GM18526 (cell line): ENCODE measurements around the gene ADM.

ENCODE experiments used
- POLR2A ChIP-seq: IDR thresholded peaks from 3 replicates; pipeline ENCODE4 v1.6.1; 2011; ENCODE audit not compliant: insufficient read length; ENCODE audit errors: extremely low read depth

Gene ADM

GRCh38 chr11:10287140-10287539 is 17.7 kb upstream of the ADM start:
- no peak for TF ChIP-seq POLR2A

GRCh38 chr11:10287766-10288715 is 16.8 kb upstream of the ADM start:
- TF ChIP-seq POLR2A = no peak

GRCh38 chr11:10288881-10289764 is 15.8 kb upstream of the ADM start:
- TF ChIP-seq POLR2A = no peak

GRCh38 chr11:10289765-10290380 is 15.0 kb upstream of the ADM start:
- TF ChIP-seq POLR2A = no peak

GRCh38 chr11:10291801-10292638 is 12.9 kb upstream of the ADM start:
- TF ChIP-seq POLR2A = no peak

GRCh38 chr11:10293423-10294289 is 11.2 kb upstream of the ADM start, which contains the start of gene SBF2:
Gene SBF2 (minus strand): TSS chr11:10294219. CDS start chr11:10294069, 150 bp downstream.
- no peak for TF ChIP-seq POLR2A

- no peak for TF ChIP-seq POLR2A
These were observed 10.5 kb upstream of the ADM start for GRCh38 chr11:10294290-10294953.

- no peak for TF ChIP-seq POLR2A
These were observed 9.6 kb upstream of the ADM start for GRCh38 chr11:10295064-10295901.

- no peak for TF ChIP-seq POLR2A
These were observed 6.5 kb upstream of the ADM start for GRCh38 chr11:10298342-10298741.

- no peak for TF ChIP-seq POLR2A
These were observed 3.1 kb upstream of the ADM start for GRCh38 chr11:10301656-10302358.

- TF ChIP-seq POLR2A = no peak
These were observed 2.5 kb upstream of the ADM start for GRCh38 chr11:10302359-10302743.
